IPS-NIHi7 (cell line): ENCODE data around the gene NCMAP.
"Not testable (repeated sequence)": the region's sequence is repeated elsewhere in the genome, so short reads cannot be mapped to it uniquely, and the experiment has no call there.

Experiments used
- DNase-seq: peaks from one replicate; pipeline ENCODE4 v3.0.0; 2012; ENCODE audit warnings: mixed read lengths; ENCODE audit errors: extremely low spot score

Gene NCMAP, protein sequence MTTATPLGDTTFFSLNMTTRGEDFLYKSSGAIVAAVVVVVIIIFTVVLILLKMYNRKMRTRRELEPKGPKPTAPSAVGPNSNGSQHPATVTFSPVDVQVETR

GRCh38 chr1:24555591-24556413 lies at the start of gene NCMAP:
Gene NCMAP, plus strand, starts transcription at chr1:24556087. Its CDS starts 39,344 bp downstream, at chr1:24595431.
- peak; percentile 58 for DNase-seq

DNA sequence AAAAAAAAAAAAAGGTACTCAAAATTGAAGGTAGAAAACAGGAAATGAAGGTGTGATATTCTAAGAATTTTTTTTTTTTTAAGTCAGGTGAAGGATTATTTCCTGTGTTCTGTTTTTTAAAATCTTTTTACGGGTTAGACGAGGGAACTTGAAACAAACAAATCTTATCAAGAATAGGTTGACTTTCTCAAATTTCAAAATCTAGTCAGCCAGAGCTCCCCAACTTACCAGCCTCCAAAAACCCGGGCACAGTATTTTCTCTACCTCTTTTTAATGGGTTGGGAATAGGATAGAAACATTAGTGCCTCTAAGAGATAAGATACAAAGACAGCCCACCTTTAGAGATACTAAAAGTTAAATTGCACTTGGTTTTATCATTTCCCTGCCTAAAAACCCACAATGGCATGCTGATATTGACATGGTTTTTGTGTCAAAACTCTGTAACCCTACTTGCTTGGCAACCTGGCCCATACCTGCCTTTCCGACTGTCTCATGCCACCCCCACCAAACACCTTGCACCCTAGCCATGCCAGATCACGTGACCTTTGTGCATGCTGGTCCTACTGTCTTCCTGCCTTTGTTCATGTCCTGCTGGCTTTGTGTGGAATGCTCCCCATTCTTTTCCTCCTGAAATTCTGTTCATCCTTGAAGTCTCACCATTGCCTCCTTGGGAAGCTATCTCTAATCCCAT lies 49.1 kb upstream of the NCMAP start:
- no peak for DNase-seq

DNA sequence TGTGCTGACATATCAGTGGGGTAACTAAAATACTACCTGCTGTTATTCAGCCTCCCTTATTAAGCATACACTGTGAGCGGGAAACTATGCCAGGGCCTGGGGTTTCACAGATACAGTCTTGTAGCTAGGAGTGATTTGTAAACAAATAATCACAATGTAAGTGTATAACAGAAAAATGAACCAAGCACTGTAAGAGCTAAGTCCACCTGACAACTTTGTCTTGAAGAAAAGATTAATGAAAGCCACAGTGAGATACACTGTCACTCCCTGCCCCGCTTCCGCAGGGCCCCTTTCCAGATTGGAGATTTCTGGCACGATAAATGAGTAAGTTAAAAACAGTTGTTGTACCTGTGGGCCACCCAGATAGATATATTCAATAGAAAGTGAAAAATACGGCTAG lies 48.5 kb upstream of the NCMAP start:
- DNase-seq, result no peak

DNA sequence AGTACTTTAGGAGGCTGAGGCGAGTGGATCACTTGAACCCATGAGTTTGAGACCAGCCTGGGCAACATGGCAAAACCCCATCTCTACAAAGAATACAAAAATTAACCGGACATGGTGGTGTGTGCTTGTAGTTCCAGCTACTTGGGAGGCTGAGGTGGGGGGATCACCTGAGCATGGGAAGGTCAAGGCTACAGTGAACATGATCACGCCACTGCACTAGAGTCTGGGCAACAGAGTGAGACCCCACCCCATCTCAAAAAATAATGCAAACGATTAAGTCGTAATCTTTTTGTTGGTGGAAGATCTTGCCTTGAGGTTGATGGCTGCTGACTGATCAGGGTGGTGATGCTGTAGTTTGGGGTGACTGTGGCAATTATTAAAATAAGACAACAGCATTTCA lies 47.0 kb upstream of the NCMAP start:
- DNase-seq, result no peak

DNA sequence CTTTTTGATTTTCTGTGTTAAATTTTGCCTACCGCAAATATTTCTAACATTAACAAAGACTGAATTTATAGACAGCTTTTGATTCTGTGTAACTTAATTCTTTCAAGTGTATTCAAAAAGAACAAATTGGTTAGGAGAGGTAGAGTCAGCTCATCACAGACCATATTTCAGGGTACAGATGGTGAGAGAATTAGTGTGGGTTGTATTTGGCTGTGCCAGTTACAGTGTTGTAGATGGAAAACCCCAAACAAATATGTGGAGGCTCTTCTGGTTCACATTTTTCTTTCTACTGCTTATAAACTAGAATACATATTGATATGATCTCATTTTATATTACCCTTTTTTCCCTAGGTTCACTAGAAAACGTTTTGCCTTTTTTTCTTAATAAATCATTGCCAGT lies 42.2 kb upstream of the NCMAP start:
- no peak for DNase-seq

DNA sequence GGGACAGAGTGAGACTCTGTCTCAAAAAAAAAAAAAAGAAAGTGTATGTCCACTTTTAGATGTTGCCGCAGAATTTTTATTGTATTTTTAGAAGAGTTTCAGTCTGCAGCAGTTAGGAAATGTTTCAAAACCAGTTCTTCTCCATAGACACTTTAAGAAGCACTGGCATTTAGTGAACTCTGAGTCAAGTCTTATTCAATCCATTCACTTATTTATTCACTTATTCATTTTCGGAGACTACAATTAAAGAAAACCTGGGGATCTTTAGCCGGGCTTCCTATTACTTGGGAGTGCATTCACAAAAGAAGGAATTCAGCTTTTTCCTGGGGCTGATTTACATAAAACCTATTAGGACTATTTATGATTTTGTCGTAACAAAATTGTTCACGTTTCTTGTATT lies 40.9 kb upstream of the NCMAP start:
- no peak for DNase-seq

- not testable (repeated sequence) for DNase-seq
Measured at GRCh38 chr1:24515671-24516209, 40.1 kb upstream of the NCMAP start.

DNA sequence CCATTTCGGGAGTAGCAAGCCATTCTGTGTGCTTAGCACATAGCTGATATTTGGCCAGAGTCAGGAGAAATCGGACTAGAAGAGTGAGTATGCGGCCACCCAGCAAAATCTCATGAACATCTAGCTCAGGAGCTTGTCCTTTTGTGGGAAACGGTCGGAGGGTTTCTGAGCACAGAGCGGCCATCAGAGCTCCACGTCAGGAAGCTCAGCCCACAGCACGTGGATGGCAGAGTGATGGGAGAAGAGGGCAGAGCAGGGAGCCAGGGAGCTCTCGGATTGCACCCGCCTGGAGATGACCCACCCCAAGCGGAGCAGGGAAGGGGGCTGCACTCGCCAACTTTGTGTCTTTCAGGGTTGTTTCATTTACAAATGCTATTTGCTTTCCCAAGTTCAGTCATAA lies 39.4 kb upstream of the NCMAP start:
- no peak for DNase-seq

- DNase-seq, result no peak
Measured at GRCh38 chr1:24517898-24518297, 38.0 kb upstream of the NCMAP start.

DNA sequence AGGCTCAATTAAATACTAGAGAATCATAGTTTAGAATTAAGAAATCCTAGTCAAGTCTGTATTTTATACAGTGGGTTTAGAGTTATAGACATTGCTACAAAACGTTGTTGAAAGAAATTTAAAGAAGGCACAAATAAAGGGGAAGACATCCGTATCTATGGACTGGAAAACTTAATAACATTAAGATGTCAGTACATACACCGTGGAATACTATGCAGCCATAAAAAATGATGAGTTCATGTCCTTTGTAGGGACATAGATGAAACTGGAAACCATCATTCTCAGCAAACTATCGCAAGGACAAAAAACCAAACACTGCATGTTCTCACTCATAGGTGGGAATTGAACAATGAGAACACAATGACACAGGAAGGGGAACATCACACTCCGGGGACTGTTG lies 35.6 kb upstream of the NCMAP start:
- not testable (repeated sequence) for DNase-seq

- DNase-seq, result no peak
Measured at GRCh38 chr1:24525606-24526005, 30.3 kb upstream of the NCMAP start.

GRCh38 chr1:24526045-24526444 lies 29.8 kb upstream of the NCMAP start:
- DNase-seq, result no peak

GRCh38 chr1:24526940-24527542 lies 28.8 kb upstream of the NCMAP start:
- no peak for DNase-seq

- no peak for DNase-seq
Measured at GRCh38 chr1:24528744-24529143, 27.1 kb upstream of the NCMAP start.

- not testable (repeated sequence) for DNase-seq
Measured at GRCh38 chr1:24529292-24529691, 26.6 kb upstream of the NCMAP start.

- no peak for DNase-seq
Measured at GRCh38 chr1:24535021-24535424, 20.9 kb upstream of the NCMAP start.

DNA sequence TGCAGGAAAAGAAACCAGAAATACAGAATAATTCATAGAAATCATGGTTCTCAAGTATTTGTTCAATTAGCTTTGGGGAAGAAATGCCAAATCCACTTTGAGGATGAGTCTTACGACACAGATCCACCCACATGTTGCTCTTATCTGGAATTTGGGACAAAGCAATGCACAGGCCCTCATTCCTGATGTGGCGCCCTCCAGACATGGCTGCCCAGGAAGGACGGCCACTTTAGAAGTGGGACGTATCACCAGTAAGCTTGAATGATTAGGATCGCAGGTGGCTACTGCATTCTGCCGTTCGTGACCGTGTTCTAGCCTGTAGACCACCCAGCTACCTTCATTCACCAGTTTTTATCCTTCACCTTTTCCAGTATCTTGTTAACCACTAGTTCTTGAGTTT lies 20.1 kb upstream of the NCMAP start:
- no peak for DNase-seq

- DNase-seq, result no peak
Measured at GRCh38 chr1:24536391-24536840, 19.5 kb upstream of the NCMAP start.

DNA sequence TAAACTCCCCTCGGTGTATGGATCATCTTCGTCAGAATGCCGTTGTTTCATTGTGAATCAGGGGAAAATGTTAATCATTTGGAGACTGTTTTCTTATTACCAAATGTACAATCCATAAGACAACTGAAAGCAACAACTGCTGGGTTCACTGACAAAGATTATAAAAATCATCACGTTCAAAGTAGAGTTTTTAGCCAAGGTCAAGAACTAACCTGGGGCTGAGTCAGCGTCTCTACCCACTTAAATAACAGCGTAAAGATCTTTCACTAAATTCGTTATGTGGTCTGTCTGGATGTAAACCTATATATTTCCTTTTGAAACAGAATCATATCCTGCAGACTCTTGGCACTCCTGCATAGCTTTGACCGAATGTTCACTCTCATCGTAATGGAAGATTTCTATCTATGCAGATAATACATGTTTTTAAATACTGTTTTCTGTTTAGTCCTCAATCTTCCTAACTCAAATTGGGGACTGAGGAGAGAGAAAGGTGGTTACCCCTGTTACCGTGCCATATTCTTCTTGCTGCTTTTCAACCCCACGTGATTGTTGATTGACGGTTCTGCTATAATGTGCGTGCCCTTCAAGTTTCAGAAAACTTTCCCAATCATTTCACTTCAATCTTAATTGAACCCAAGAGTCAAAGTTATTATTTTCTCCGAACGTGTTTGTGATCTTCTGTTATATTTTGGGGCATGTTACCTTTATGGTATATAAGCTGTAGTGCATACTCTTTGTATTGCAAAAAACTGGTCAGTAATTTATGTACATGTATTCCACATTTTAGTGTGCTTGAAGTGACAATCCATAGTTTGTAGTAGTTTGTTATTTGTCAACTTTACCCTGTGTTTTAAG lies 15.6 kb upstream of the NCMAP start:
- DNase-seq, result no peak

DNA sequence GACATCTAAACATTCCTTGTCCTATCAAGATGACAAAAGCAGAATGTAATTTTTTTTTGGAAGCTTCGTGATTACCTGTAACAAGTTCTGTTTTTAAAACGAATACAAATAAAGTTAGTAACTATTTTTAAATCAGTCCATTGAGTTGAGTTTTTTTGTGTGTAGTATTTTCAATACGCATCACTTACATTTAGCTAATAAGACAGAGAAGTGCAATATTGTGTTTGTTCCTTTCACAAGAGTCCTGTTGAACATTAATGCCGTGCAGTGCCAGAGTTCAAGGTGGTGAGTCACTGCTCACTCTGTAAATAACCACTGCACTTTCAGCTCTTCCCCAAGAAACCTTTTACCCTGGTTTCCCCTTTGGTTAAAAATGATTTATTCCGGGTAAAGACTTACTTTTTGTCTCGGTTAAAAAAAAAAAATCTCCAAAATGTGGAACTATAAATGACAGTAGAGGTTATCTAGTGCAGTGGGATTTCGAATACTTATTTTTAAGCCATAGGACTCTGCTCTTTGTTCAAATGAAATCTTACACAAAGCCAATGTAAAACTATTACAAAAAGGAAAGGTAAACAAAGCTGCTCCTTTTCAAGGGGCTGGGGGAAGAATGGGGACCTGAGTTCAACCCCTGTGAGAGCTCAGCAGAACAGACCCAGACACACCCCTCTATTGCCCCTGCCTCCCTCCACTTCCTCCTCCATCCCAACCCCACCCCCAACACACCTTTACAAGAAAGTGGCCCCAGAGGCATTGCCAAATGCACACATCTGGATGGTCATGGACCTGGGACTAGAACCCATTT lies 14.8 kb upstream of the NCMAP start:
- no peak for DNase-seq
